Fibroblast of mammary gland (primary cell): Measurements from ENCODE around the gene RAF1.

Experiments
- DNase-seq: peaks from one replicate; pipeline ENCODE4 v3.0.0-alpha.2; 2010; ENCODE audit warnings: low read depth
- H3K4me3 ChIP-seq: 2 replicates; pipeline ENCODE4 v1.5.1; 2011; ENCODE audit warnings: low read depth, mild to moderate bottlenecking, low read length, moderate library complexity; ENCODE audit not compliant: control insufficient read depth
- CTCF ChIP-seq: conservative IDR thresholded peaks from 2 replicates; pipeline ENCODE4 v1.5.1; 2011; ENCODE audit warnings: low read depth, low read length, inconsistent platforms; ENCODE audit not compliant: control insufficient read depth, insufficient read depth

RAF1 gene

GRCh38 chr3:12618426-12618825 lies 45.5 kb downstream of the RAF1 start:
- TF ChIP-seq CTCF: no peak
- no peak for DNase-seq
- H3K4me3 ChIP-seq: no peak overlapping the region

- no peak for TF ChIP-seq CTCF
- H3K4me3 ChIP-seq: no peak overlapping the region
- no peak for DNase-seq
These were observed 48.7 kb downstream of the RAF1 start for GRCh38 chr3:12615266-12615665.

- no peak for TF ChIP-seq CTCF
- no peak overlapping the region for H3K4me3 ChIP-seq
- no peak for DNase-seq
These were observed 50.7 kb downstream of the RAF1 start for GRCh38 chr3:12613250-12613649.

- DNase-seq: no peak
- H3K4me3 ChIP-seq: no peak overlapping the region
- no peak for TF ChIP-seq CTCF
These were observed 51.2 kb downstream of the RAF1 start for GRCh38 chr3:12612514-12613226.

GRCh38 chr3:12611117-12611516 lies 52.8 kb downstream of the RAF1 start:
- no peak overlapping the region for H3K4me3 ChIP-seq
- TF ChIP-seq CTCF: no peak
- DNase-seq: peak; percentile 31

GRCh38 chr3:12608376-12608775 lies 55.5 kb downstream of the RAF1 start:
- no peak for TF ChIP-seq CTCF
- no peak for DNase-seq
- no peak overlapping the region for H3K4me3 ChIP-seq

GRCh38 chr3:12603969-12604368 lies 59.9 kb downstream of the RAF1 start:
- no peak for DNase-seq
- no peak for TF ChIP-seq CTCF
- H3K4me3 ChIP-seq: no peak overlapping the region
